HTERT RPE-1 (cell line): ENCODE measurements around the gene LMNA.
"Not testable (repeated sequence)": the region's sequence is repeated elsewhere in the genome, so short reads cannot be mapped to it uniquely, and the experiment has no call there.

ENCODE experiments used
- in situ Hi-C: fragments of 300-500 bp; cut with MboI; formaldehyde crosslinking; loops from 4 replicates; pipeline ENCODE4 v1.14.3; 2020; ENCODE audit warnings: low sequenced_read_pairs

The LMNA gene

DNA sequence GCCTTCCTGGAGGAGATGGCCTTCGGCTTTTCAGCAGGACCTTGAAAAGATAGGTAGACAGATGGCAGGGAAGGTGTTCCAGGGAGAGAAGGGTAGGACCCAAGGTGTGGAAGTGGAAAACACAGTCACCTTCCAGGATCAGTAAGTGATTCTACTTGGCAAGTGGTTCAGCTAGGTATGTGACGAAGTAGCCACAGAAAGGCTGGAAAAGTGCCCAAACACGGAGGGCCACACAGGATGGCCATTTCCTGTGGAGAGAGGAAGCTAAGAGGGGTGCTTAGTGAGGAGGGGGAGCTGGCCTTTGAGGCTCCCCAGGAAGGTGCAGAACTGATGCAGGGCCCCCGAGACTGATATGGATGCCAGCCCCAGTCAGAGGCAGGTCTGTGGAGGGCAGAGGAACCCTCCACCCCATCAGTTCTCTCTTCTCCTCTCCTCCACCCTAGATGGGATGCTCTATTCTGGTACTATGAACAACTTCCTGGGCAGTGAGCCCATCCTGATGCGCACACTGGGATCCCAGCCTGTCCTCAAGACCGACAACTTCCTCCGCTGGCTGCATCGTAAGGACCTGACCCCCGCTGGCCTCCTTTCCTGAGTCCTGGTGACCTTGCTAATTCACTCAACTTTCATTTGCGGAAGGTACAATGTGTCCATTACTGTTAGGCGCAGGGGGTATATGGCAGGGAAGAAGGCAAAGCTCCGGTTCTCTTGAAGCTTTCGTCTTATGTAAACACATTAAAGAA lies 45.7 kb downstream of the LMNA start:
- in situ Hi-C loops = no loop called here

DNA sequence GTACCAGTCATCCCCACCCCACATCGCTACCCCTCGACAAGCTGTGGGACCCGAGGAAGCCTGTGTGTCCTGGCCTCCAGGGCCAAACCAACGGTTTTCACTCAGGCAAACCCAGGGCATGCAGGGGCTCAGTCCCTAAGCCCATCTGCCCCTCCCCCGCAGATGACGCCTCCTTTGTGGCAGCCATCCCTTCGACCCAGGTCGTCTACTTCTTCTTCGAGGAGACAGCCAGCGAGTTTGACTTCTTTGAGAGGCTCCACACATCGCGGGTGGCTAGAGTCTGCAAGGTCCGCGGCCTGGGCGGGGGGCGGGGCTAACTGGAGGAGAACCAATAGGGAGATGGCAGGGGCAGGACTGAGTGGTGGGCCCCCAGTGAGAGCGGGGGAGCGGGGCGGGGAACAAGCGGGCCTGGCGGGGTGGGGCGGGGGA lies 46.2 kb downstream of the LMNA start:
- in situ Hi-C loops = no loop called here

DNA sequence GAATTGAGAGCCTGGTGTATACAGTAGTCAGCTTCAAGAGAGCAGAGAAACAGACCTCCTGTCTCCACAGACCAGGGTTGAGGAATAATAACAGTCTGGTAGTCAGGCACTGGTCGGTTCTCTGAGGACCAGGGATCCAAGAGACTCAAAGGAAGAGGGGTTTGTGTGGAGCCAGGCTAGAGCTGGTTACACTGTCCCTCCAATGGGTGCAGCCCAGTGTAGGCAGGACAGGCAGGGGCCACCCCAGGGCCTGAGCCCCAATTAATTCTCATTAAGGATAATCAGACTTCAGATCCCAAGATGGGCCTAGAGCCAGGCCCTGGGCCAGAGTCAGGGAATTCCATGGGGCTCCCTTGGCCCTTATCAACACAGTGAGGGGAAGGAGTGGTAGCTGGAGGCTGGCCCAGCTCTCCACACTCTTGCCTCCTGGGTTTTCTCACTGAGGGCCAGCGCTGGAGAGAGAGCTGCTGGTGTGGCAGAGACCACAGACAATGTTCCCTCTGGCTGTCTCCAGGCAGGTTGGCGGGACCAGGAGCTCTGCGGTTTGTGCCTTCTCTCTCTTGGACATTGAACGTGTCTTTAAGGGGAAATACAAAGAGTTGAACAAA lies 48.0 kb downstream of the LMNA start:
- in situ Hi-C loops = no loop called here

- in situ Hi-C loops = no loop called here
These were observed 49.2 kb downstream of the LMNA start for GRCh38 chr1:156163712-156164111.

DNA sequence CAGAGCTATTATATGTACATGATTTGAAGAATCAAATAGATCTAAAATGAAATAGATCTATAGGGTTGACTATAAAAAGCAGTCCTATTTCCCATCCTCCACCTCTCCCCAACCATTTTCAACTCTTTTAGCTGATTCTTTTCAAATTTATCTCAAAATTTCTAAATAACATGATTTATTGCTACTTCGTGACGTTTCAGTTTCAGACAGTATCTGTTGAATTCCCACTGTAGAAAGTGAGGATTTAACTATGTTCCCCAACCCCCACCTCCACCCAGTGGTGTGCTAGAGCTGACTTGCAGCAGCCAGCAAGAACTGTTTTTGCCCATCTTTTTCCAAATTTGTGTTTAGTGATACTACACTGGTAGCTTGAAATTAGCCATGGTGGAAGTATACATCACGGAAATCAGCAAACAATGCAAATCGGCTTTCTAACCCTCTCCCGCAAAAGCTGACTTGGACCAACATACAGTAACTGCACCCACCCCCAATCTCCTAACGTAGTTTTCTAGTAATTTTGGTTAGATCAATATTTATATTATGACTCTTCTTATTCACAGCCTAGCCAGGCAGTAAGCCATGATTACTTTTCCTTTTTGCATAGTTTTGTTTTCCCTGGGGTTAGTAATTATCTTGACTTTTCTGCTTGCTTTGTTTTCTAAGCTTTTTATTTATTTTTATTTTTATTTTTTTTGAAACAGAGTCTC lies 49.8 kb downstream of the LMNA start:
- in situ Hi-C loops = no loop called here

DNA sequence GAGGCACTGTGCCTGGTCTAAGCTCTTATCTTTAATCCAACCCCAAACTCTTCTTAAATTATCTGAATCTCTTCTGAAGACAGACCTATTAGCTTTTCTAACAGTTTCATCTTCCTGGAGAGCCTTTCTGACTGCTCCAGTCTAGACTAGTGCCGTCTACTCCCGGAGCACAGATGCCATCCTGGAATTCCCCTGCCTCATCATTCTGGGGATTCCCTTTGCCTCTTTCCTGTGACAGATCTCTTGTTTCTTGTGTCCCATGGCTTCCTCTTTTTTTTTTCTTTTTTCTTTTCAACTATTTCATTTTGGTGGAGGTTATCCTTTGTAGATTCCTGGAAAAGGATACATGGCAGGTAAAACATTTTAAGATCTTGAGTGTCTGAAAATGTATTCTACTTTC lies 50.6 kb downstream of the LMNA start:
- in situ Hi-C loops = no loop called here

DNA sequence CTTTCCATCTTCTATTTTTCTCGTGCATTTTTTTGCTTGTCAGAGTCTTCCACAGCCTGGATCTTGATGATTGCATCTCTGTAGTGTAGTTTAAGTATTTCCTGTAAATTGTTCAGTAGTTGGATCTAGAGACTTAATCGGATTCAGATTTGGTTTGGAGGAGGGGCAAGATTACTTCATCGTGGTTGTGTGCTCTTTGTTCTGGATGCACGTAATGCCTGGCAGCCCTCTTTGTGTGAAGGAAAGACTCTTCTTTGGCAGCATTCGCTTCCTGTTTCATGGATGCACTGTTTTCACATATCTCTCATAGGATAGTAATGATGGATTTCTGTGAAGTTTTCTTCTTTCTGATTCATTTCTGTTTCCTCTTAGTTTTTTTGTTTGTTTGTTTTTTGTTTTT lies 53.0 kb downstream of the LMNA start:
- in situ Hi-C loops = no loop called here

DNA sequence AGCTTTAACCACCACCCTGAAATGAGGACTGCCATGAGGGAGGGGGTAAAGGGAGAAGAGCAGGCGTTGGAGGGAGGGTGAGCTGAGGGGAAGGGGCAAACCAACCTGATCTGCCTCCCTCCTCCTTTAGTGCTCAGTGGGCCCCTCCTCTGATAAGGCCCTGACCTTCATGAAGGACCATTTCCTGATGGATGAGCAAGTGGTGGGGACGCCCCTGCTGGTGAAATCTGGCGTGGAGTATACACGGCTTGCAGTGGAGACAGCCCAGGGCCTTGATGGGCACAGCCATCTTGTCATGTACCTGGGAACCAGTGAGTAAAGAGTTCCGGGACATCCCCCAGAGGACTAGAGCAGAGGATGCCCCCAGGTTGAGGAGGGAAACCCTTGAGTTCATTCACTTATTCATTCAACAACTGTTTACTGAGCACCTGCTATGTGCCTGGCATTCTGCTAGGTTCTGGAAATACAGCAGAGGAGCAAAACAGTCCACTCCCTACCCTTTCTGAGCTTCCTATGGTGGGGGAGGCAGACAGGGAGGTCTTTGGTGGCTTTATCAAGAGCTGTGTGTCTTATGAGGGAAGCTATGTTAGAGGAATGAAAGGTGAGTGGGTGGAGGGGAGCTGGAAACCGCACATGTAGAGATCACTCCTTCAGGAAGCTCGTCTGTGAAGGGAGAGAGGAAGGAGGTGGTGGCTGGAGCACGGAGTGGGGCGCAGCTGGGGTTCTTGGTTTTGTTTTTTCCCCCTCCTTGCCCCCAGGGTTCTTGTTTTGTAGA lies 58.4 kb downstream of the LMNA start:
- in situ Hi-C loops = no loop called here

DNA sequence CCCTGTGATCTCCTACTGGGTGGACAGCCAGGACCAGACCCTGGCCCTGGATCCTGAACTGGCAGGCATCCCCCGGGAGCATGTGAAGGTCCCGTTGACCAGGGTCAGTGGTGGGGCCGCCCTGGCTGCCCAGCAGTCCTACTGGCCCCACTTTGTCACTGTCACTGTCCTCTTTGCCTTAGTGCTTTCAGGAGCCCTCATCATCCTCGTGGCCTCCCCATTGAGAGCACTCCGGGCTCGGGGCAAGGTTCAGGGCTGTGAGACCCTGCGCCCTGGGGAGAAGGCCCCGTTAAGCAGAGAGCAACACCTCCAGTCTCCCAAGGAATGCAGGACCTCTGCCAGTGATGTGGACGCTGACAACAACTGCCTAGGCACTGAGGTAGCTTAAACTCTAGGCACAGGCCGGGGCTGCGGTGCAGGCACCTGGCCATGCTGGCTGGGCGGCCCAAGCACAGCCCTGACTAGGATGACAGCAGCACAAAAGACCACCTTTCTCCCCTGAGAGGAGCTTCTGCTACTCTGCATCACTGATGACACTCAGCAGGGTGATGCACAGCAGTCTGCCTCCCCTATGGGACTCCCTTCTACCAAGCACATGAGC lies 62.2 kb downstream of the LMNA start:
- in situ Hi-C loops = no loop called here

DNA sequence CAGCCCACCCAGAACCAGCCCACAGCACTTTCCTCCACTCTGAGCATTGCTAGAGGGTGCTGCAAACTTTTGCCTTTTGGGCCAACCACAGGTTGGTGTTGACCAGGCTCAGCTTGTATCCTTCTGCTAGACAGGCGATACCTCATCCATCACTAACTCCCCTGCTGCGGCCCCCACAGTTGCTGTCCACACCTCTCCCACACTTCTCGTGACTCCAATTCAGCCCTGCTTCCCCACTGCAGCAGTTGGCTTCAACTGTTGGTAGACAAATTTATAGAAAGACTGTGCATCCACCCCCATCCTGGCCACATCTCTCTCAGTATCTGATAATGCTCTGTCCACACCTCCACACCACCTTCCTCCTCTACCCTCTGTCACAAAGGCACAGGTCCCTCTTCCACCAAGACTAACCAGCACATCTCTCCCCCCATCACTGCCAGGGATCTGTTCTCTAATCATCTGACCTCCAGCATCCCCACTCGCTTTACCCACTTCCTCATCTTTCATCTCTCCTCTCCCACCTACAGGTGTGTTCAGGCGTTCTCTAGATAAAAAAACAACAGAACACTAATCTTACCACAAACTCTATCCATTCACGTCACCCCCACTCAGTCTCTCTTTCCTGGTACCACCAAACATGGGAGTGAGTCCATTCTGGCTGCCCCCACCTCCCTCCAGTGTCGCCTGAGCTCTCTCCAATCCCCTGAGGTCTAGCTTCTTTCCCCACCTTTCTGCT lies 63.6 kb downstream of the LMNA start:
- in situ Hi-C loops = no loop called here

GRCh38 chr1:156180471-156180870 lies 66.0 kb downstream of the LMNA start:
- in situ Hi-C loops = no loop called here

- in situ Hi-C loops = not testable (repeated sequence)
These were observed 66.9 kb downstream of the LMNA start for GRCh38 chr1:156181391-156181924.

DNA sequence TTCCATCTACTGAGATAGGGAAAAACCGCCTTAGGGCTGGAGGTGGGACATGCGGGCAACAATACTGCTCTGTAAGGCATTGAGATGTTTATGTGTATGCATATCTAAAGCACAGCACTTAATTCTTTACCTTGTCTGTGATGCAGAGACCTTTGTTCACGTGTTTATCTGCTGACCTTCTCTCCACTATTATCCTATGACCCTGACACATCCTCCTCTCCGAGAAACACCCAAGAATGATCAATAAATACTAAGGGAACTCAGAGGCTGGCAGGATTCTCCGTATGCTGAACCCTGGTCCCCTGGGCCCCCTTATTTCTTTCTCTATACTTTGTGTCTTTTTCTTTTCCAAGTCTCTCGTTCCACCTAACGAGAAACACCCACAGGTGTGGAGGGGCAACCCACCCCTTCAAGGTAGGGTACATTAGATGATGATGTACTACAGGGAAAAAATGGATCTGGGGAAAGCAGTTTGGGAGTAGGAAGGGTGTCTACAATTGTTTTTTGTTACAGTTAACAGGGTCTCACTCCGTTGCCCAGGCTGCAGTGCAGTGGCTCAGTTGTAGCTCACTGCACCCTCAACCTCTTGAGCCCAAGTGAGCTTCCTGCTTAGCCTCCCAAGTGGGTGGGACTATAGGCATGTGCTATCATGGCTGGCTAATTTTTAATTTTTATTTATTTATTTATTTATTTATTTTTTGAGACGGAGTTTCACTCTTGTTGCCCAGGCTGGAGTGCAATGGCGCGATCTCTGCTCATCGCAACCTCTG lies 67.7 kb downstream of the LMNA start:
- in situ Hi-C loops = not testable (repeated sequence)

DNA sequence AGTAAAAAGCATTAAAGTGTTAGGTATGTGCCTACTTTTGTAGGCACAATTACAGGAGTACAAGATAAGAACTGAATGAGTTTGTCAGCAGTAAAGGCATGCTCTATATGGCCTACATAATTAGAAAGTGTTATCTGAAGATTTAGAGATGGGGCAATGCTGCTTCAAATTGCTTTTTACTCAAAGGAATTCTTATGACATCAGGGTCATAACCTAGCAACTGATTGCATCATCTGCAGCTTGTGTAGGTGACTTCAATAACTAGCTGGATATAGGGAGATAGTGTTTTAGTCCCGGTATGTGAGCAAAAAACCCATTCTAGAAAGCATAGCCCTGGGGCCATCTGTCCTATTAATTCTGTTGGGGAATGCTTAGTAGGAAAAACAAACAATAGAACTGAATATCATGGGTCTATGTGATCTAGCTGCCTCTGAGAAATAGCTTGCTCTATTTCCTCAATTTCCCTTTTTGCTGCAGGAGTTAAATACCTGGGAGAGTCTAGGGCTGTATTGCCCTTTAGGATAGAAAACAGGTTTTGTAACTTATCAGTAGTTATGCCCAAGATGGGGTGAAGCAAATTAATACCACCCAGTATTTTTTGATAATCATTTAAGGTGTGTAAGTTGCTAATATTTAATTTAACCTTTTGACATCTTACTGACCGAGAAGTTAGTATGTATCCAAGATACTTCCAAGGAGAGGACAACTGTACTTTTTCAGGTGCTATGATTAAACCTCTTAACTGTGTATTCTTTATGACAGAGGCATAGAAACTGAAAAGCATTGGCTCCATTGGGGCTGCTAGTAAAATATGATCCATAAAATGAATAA lies 72.1 kb downstream of the LMNA start:
- in situ Hi-C loops = not testable (repeated sequence)
